Smooth muscle cell (in vitro differentiated cells): Measurements from ENCODE around the gene KRT7. TPM values are rescaled to one million over a fixed set of nuclear protein-coding genes. Genes with fewer than 3 reads are reported as not detected.

Experiments
- DNase-seq: peaks from one replicate; lab custom pipeline; 2025; ENCODE audit not compliant: unreplicated experiment; lab: John Stamatoyannopoulos, UW
- H2AFZ ChIP-seq: fragments of 200-600 bp; sonication (generic); 2 replicates; pipeline ENCODE4 v1.6.0; 2016; ENCODE audit warnings: antibody characterized with exemption, low read depth, mild to moderate bottlenecking
- H3F3A ChIP-seq: fragments of 200-600 bp; sonication (generic); 2 replicates; pipeline ENCODE4 v1.6.0; 2017; ENCODE audit warnings: antibody characterized with exemption, low read depth
- H3K27ac ChIP-seq: fragments of 200-600 bp; sonication (generic); 2 replicates; pipeline ENCODE4 v1.5.1; 2016; ENCODE audit warnings: low read depth, mild to moderate bottlenecking
- H3K27me3 ChIP-seq: fragments of 200-600 bp; sonication (generic); 2 replicates; pipeline ENCODE4 v1.6.1; 2016; ENCODE audit warnings: low read depth, mild to moderate bottlenecking
- H3K36me3 ChIP-seq: fragments of 200-600 bp; sonication (generic); 2 replicates; pipeline ENCODE4 v1.5.1; 2016; ENCODE audit warnings: low read depth
- H3K4me1 ChIP-seq: fragments of 200-600 bp; sonication (generic); 2 replicates; pipeline ENCODE4 v1.5.1; 2016; ENCODE audit warnings: low read depth
- H3K4me2 ChIP-seq: fragments of 200-600 bp; sonication (generic); 2 replicates; pipeline ENCODE4 v1.6.0; 2016; ENCODE audit warnings: mild to moderate bottlenecking
- H3K4me3 ChIP-seq: fragments of 200-600 bp; sonication (generic); 2 replicates; pipeline ENCODE4 v1.5.1; 2016; ENCODE audit warnings: mild to moderate bottlenecking
- H3K79me2 ChIP-seq: fragments of 200-600 bp; sonication (generic); 2 replicates; pipeline ENCODE4 v1.6.0; 2016; ENCODE audit warnings: low read depth, mild to moderate bottlenecking
- H3K9ac ChIP-seq: fragments of 200-600 bp; sonication (generic); 2 replicates; pipeline ENCODE4 v1.6.0; 2016; ENCODE audit warnings: low read depth
- H3K9me3 ChIP-seq: fragments of 200-600 bp; sonication (generic); replicated peaks from 2 replicates; pipeline ENCODE4 v1.5.1; 2016; ENCODE audit warnings: low read depth
- H4K20me1 ChIP-seq: fragments of 200-600 bp; sonication (generic); 2 replicates; pipeline ENCODE4 v1.6.0; 2016; ENCODE audit warnings: low read depth
- WGBS: methylation state at CpG from one replicate; pipeline ENCODE4 v1.1.7; 2016; ENCODE audit warnings: low lambda C conversion rate; 5-methylcytosine and 5-hydroxymethylcytosine counted together
- polyA plus RNA-seq: library from polyadenylated mRNA; unstranded; fragments of >200 nt; fragmentation: Nextera tagmentation; extraction: Ambion mirVana; gene quantifications from 2 replicates; pipeline ENCODE4 v1.2.1, GENCODE V29; 2016
- total RNA-seq: library from RNA; depleted of rRNA; stranded (reverse); fragments of >200 nt; gene quantifications from 2 replicates; pipeline ENCODE4 v1.2.3, GENCODE V29; 2014
- TF ChIP-seq, protein P1 (sequence below): fragments of 200-600 bp; sonication (generic); IDR thresholded peaks from 2 replicates; pipeline ENCODE4 v1.5.1; 2017; ENCODE audit warnings: borderline replicate concordance, mild to moderate bottlenecking, antibody characterized with exemption; ENCODE audit not compliant: insufficient read depth, poor library complexity, severe bottlenecking

The KRT7 gene
- total and polyA plus RNA-seq, 2 experiments from 2014 or later, result 190 to 214 TPM

DNA sequence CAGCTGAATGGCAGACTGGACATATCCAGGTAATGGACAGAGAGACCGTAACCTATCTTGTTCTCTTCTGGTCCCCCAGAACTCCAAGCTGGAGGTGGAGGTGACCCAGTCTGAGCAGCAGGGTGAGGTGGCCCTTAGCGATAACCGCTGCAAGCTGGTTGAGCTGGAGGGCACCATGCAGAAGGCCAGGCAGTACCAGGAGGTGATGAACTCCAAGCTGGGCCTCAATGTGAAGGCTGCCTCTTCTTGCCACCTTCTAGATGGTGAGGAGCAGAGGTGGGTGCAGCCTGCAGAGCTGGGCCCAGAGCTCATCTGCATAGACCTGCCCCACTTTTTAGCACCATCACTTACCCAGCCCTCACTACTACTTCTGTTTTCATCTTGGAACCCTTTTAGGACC lies 34.2 kb downstream of the KRT7 start:
- H3K27ac ChIP-seq, result no peak overlapping the region
- no peak overlapping the region for H3K4me2 ChIP-seq
- no peak overlapping the region for H3K4me3 ChIP-seq
- H4K20me1 ChIP-seq, result no peaks in the 10 kb centered on the region
- H3F3A ChIP-seq, result no peaks in the 10 kb centered on the region
- H3K27me3 ChIP-seq, result peaks cover 34% of the 10 kb centered on the region
- no peaks in the 10 kb centered on the region for H3K9me3 ChIP-seq
- H3K4me1 ChIP-seq, result no peaks in the 10 kb centered on the region
- WGBS, result 97% methylated on average over 3 of the region's 3 CpGs
- DNase-seq, result no peak
- no peak overlapping the region for H3K9ac ChIP-seq
- H3K79me2 ChIP-seq, result no peaks in the 10 kb centered on the region
- TF ChIP-seq, protein P1, sequence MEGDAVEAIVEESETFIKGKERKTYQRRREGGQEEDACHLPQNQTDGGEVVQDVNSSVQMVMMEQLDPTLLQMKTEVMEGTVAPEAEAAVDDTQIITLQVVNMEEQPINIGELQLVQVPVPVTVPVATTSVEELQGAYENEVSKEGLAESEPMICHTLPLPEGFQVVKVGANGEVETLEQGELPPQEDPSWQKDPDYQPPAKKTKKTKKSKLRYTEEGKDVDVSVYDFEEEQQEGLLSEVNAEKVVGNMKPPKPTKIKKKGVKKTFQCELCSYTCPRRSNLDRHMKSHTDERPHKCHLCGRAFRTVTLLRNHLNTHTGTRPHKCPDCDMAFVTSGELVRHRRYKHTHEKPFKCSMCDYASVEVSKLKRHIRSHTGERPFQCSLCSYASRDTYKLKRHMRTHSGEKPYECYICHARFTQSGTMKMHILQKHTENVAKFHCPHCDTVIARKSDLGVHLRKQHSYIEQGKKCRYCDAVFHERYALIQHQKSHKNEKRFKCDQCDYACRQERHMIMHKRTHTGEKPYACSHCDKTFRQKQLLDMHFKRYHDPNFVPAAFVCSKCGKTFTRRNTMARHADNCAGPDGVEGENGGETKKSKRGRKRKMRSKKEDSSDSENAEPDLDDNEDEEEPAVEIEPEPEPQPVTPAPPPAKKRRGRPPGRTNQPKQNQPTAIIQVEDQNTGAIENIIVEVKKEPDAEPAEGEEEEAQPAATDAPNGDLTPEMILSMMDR, result no peak
- no peaks in the 10 kb centered on the region for H3K36me3 ChIP-seq
- no peak overlapping the region for H2AFZ ChIP-seq

DNA sequence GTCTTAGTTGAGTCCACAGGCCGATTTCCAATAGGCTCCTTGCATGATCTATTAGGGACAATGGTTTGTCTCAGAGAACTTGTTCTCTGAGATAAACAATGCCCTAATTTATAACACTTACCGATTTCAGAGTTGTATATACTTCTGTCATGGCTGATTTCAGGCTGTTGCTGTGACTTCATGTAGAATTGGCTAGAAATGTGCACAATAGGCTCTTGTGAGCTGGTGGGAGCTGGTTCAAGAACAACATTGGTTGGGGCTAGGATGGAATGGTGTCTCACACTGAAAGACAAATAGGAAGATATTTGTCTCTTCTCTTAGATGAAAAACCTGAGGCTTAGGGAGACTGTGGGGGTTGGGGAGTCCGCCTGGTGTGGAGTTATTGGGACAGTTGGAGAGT lies 34.7 kb downstream of the KRT7 start:
- no peaks in the 10 kb centered on the region for H3K36me3 ChIP-seq
- H4K20me1 ChIP-seq, result no peaks in the 10 kb centered on the region
- H3K9ac ChIP-seq, result no peak overlapping the region
- no peak overlapping the region for H3K27ac ChIP-seq
- 89% methylated on average over 3 of the region's 3 CpGs for WGBS
- no peak overlapping the region for H3K4me2 ChIP-seq
- no peak for DNase-seq
- H3K79me2 ChIP-seq, result no peaks in the 10 kb centered on the region
- H3K9me3 ChIP-seq, result no peaks in the 10 kb centered on the region
- TF ChIP-seq, protein P1, result no peak
- peaks cover 38% of the 10 kb centered on the region for H3K27me3 ChIP-seq
- no peaks in the 10 kb centered on the region for H3F3A ChIP-seq
- no peak overlapping the region for H3K4me3 ChIP-seq
- no peak overlapping the region for H2AFZ ChIP-seq
- no peaks in the 10 kb centered on the region for H3K4me1 ChIP-seq

DNA sequence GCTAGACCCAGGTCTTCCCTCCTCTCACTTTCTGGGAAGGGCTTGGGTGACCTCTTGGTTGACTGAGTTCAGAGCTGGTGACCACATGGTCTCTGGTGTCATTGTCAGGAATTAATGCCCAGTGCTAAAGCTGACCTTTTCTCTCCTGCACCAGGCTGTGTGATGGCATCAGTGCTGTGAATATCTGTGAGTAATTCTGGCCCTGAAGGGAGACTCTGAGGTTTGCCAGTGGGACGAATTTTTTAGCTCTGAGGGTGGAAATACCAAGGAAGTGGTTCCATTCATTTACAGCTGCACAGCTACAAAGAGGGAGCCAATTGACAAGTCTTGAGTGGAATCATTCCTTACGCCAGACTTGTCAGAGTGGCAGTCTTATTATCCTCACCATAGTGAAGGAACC lies 35.2 kb downstream of the KRT7 start:
- H3K4me3 ChIP-seq, result no peak overlapping the region
- no peaks in the 10 kb centered on the region for H3K9me3 ChIP-seq
- H3K27ac ChIP-seq, result no peak overlapping the region
- no peaks in the 10 kb centered on the region for H3F3A ChIP-seq
- no peaks in the 10 kb centered on the region for H4K20me1 ChIP-seq
- H3K36me3 ChIP-seq, result no peaks in the 10 kb centered on the region
- TF ChIP-seq, protein P1, result no peak
- no peak overlapping the region for H3K9ac ChIP-seq
- H3K4me2 ChIP-seq, result no peak overlapping the region
- peaks cover 43% of the 10 kb centered on the region for H3K27me3 ChIP-seq
- DNase-seq, result no peak
- WGBS, result 76% methylated on average over 2 of the region's 2 CpGs
- H3K4me1 ChIP-seq, result no peaks in the 10 kb centered on the region
- H3K79me2 ChIP-seq, result no peaks in the 10 kb centered on the region
- no peak overlapping the region for H2AFZ ChIP-seq

DNA sequence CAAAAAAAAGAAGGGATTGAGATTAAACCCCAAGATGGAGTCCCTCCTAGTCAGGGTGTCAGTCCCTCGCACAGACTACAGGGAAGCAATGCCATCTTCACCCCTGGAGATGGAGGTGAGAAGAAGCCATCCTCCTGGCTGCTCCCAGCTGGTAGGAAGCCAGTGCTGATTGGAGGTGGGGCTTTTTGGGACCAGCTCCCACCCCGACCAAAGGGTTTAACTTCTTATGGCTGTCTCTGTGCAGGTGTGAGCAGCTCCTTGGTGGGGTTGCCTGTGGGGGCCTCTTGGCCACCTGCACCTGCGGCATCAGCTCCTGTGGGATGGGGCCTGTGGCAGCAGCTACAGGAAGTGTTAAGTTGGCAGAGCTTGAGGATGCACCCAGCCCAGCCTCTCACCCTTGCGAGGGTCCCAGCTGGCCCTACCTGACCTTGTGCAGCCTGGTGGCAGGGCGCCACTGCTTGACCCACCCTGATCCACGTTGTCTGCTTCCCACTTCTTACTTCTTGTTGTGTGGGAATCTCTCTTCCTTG lies 37.6 kb downstream of the KRT7 start:
- Histone ChIP-seq H4K20me1 (no peaks in the 10 kb centered on the region), H2AFZ (no peak overlapping the region), H3K4me3 (no peak overlapping the region), H3K36me3 (no peaks in the 10 kb centered on the region), H3K4me1 (no peaks in the 10 kb centered on the region), H3K9ac (no peak overlapping the region), H3K79me2 (no peaks in the 10 kb centered on the region), H3F3A (no peaks in the 10 kb centered on the region), H3K9me3 (no peaks in the 10 kb centered on the region), H3K27me3 (peaks cover 64% of the 10 kb centered on the region), H3K4me2 (no peak overlapping the region), H3K27ac (no peak overlapping the region)
- DNase-seq, result no peak
- TF ChIP-seq, protein P1, result no peak
- 87% methylated on average over 6 of the region's 6 CpGs for WGBS
